ENCODE results near the gene RHOF. TPM values are rescaled to one million over a fixed set of nuclear protein-coding genes. Genes with fewer than 3 reads are reported as not detected.

RHOF gene
- total and polyA plus RNA-seq, 2 of the 13 experiments (the other 11 are each of a cell fraction or from before 2014, with no cell fraction given) = 14.6 to 32.2 TPM

GRCh38 chr12:121802843-121803698 lies 9.6 kb upstream of the RHOF start (continued):
- TF ChIP-seq ZNF354B (CRISPR knock-in tag; IDR thresholded peaks at IDR 0.05) (0 out of 2 replicates have a peak, but pooled peaks have one; percentile 14), ATF6 (CRISPR knock-in tag; conservative IDR thresholded peaks at IDR 0.05) (no peak), ZBTB42 (CRISPR knock-in tag; IDR thresholded peaks at IDR 0.05) (no peak), MTA3 (CRISPR knock-in tag; IDR thresholded peaks at IDR 0.05) (no peak), HOXA3 (CRISPR knock-in tag; IDR thresholded peaks at IDR 0.05) (peak; percentile 39; the same call in 1 of the 2 replicates), PPARG (CRISPR knock-in tag; conservative IDR thresholded peaks at IDR 0.05) (no peak), NPAS2 (CRISPR knock-in tag; IDR thresholded peaks at IDR 0.05; ENCODE audit: borderline replicate concordance) (no peak), CBFB (CRISPR knock-in tag; IDR thresholded peaks at IDR 0.05) (no peak), BCL6 (CRISPR knock-in tag; IDR thresholded peaks at IDR 0.05) (peak; percentile 9; the same call in 1 of the 2 replicates), NFAT5 (CRISPR knock-in tag; IDR thresholded peaks at IDR 0.05) (no peak), TIGD3 (CRISPR knock-in tag; IDR thresholded peaks at IDR 0.05; ENCODE audit: borderline replicate concordance) (no peak), ZNF547 (CRISPR knock-in tag; IDR thresholded peaks at IDR 0.05) (no peak), FOSL1 (CRISPR knock-in tag; IDR thresholded peaks at IDR 0.05; ENCODE audit: borderline replicate concordance) (no peak), PHF21A (CRISPR knock-in tag; IDR thresholded peaks at IDR 0.05) (peak; percentile 86), RAD21 (CRISPR knock-in tag; IDR thresholded peaks at IDR 0.05) (no peak; the same call in 1 of the 2 replicates), TARDBP (CRISPR knock-in tag; IDR thresholded peaks at IDR 0.05) (no peak; the same call in 1 of the 2 replicates), RBAK (CRISPR knock-in tag; IDR thresholded peaks at IDR 0.05) (no peak), ZNF18 (CRISPR knock-in tag; IDR thresholded peaks at IDR 0.05; ENCODE audit: insufficient replicate concordance) (peak; percentile 28), ZNF83 (CRISPR knock-in tag; IDR thresholded peaks at IDR 0.05; ENCODE audit: borderline replicate concordance) (peak; percentile 79; the same call in 1 of the 2 replicates), ZBTB21 (CRISPR knock-in tag; IDR thresholded peaks at IDR 0.05) (peak; percentile 23; the same call in 1 of the 2 replicates)

Measured in HepG2 (cell line).